HT1080 (cell line): ENCODE results near the gene FURIN. TPM values are rescaled to one million over a fixed set of nuclear protein-coding genes. Genes with fewer than 3 reads are reported as not detected.
"Not testable (repeated sequence)": the region's sequence is repeated elsewhere in the genome, so short reads cannot be mapped to it uniquely, and the experiment has no call there.

Experiments used
- DNase-seq: peaks from one replicate; pipeline ENCODE4 v3.0.0-alpha.2; 2015; ENCODE audit warnings: low read depth
- total RNA-seq: library from RNA; depleted of rRNA; stranded (reverse); fragments of >200 nt; shearing (Covaris generic); gene quantifications from 2 replicates; pipeline ENCODE4 v1.2.3, GENCODE V29; 2014

FURIN gene
- total RNA-seq, 1 experiment from 2014 or later = 84.3 TPM

DNA sequence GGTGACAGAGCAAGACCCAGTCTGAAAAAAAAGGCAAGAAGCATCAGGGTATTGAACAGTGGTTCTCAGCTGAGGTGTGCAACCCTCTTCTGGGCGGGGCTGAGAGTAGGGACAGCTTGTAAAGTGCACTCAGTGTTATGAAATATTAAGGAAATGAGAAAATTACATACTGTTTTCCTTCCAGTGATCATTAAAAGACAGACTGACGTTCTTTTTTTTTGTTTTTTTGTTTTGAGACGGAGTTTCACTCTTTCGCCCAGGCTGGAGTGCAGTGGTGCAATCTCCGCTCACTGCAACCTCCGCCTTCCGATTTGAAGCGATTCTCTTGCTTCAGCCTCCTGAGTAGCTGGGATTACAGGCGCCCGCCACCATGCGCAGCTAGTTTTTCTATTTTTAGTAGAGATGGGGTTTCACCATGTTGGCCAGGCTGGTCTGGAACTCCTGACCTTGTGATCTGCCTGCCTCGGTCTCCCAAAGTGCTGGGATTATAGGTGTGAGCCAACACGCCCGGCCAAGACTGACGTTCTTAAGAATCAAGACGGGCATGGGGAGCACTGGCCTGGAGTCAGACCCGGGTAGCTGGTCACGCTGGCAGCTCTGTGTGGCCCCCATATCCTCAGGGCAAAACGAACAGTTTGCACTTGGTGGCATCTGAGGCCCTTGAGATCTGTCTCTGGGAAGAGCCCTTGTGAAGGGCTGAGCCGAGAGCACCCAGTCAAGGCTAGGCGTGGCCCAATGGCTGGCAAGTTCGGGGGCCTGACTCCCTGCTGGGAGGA lies 46.1 kb downstream of the FURIN start:
- no peak for DNase-seq

DNA sequence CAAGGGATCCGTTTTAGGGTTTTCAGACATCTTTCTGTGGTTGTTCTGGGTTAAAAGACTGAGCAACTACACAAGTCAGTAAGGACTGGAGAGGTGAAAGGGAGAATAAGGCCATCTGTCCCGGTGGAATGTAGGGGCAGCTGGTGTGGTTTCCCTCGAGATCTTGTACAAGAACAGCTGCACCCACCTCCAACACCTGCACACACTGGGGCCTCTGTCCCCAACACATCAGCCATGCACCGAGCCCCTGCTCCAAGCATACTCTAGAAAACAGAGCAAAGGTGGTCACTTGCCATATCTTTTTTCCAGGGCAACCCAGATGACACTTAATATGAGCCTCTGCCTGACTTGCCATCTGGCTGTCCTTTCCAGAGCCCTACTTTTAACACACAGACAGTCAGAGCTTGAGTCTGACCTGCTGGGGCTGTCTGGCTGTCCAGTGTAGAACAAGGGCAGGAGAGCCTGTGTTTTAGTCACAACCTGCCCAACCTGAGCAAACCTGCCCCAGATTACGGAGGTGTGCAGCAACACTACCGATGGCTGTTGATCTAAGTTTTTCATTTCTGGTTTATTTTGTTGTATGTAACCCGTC lies 46.9 kb downstream of the FURIN start:
- no peak for DNase-seq

DNA sequence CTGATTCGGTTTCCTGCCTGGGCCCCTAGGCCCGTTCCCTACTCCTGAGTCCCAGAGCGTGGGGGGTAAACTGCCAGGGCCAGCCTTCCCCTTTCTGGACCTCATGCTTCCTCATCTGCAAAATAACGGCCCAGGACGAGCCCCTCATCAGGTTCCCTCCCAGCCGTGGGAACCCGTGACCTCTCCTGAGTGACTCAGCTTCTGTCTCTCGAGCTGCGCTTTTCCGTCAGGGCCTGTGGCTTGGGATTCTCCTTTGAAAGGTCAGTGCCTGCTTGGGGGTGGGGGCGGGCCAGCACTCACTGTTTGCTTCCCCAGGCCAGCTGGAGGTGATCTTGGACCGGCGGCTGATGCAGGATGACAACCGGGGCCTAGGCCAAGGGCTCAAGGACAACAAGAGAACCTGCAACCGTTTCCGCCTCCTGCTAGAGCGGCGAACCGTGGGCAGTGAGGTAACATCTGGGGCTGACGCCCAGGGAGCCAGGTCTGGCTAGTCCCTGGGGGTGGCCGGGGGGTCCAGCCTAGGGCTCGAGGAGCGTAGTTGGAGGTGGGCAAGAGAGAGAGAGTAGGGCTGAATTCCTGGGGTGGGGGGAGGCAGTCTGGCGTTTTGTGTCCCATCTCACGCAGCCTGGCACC lies 47.5 kb downstream of the FURIN start:
- no peak for DNase-seq

DNA sequence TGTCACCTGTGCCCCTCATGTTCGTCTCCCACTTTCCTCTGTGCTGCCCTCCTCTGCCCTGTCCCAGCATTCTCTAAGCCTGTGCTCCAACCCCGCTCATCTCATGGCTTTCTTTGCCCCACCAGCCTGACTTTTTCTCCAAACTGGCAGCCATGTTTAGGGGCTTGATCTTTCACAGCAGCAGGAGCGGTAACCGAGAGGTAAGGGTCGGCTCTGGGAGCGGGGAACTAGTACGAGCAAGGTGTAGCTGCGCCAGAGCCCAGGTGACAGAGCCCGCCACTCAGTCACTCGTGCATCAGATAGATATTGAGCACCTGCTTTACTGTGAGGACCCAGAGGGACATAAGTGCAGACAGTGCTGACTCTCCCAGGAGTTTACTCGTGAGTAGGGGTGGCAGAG lies 48.1 kb downstream of the FURIN start:
- no peak for DNase-seq

DNA sequence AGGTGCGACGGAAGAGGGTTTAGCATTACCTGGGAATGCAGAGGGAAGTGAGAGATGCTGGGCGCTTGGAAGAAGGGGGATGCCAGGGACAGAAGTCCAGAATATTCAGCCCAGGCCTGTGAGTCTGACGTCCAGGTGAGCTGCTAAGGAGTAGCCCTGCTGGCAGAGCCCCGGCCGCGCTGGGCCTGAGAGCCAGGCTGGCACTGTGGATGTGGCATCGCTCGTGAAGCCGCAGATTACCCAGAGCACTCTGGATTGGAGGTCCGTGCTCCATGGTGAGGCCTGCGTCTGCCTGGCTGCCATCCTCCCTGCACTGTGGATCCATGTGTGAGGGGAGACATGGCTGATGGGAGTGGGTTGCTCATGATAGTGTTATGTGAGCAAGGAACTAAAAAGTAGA lies 49.2 kb downstream of the FURIN start:
- DNase-seq = no peak

DNA sequence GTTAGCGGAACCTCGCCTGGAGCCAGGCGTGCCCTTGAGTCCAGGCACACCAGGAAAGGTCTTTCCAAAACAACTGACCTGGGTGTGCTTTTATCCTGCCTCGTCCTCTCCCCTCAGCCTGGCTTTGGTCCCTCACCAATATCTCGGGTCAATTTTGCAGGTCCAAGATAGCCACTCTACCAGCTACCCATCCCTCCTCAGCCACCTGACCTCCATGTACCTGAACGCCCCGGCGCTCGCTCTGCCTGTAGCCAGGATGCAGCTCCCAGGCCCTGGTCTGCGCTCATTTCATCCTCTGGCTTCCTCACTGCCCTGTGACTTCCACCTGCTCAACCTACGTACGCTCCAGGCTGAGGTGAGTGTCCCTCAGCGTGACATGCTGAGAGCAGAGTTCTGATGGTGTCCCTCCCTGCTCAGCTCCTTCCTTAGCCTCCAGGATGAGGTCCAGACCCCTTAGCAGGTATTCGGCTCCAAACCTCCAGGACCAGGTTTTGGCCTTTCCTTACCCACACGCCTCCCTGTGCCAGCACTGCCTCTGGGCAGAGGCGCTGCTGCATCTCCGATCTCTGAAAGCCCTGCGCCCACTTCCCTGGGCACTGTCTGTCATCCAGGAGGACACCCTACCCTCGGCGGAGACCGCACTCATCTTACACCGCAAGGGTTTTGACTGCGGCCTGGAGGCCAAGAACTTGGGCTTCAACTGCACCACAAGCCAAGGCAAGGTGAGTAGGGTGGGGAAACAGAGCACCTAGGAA lies 49.8 kb downstream of the FURIN start:
- no peak for DNase-seq

DNA sequence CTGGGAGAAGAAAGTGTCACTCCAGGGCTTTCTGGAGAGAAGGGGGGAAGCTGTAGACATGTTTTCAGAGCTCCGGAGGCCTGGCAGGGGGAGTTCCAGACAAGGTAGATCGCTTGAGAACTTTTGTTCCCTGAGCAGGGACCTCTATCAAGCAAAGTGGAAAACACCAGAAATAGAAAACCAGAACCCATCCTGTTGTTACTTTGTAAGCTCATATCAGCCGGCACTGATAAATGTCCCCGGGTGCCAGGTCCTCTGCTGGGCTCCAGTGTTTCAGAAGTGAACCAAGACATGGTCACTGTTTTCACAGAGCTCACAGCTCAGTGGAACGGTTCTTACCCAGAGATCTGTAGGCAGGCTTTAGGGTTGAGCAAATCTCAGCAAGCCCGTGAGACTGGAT lies 50.4 kb downstream of the FURIN start:
- DNase-seq = no peak

DNA sequence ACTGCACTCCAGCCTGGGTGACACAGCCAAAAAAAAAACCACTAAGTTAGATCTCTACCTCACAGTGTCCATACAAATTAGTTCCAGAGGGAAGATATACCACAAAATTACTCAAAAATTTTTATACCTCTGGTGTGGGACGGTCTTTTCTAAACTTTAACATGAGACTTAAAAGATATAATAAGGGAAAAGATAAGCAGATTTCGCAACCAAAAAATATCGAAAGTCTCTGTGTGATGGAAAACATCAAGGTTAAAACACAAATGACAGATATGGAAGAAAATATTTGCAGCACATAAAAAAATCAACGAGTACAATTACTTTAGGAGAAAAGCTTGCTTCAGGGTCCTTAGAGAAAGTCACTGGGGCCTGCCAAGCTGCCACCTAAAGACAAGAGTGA lies 53.5 kb downstream of the FURIN start:
- no peak for DNase-seq

DNA sequence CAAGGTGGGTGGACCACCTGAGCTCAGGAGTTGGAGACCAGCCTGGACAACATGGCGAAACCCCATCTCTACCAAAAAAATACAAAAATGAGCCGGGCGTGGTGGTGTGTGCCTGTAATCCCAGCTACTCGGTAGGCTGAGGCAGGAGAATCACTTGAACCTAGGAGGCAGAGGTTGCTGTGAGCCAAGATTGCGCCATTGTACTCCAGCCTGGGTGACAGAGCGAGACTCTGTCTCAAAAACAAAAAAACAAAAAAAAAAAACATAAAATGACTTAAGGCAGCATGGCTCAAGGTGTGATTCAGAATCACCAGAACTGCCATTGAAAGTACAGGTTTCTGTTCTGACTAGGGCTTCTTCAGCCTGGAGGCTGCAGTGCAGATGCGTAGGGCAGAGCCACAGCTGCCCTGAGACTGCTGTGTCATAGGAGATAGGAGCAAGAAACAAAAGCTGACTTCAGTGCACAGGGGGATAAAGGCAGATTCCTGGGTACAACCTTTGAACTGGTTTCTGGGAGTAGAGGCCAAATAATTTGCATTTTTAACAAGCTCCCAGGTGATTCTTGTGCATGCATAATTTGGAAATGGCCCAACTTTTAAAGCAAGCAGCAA lies 54.4 kb downstream of the FURIN start:
- DNase-seq = not testable (repeated sequence)

DNA sequence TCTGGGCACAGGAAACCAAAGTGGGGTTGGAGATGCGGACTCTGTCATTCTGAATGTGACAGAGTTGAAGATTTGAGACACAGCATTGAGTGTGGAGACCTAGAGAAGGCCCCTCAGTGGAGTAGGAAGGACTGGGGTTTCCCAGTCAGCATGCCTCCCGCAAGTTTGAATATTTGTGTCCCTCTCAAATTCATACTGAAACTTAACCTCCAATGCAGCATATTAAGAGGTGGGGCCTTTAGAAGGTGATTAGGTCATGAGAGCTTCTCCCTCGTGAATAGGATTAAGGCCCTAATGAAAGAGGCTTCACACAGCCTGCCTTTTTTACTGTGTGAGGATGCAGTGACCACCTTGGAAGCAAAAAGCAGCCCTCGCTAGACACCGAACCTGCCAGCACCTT lies 56.0 kb downstream of the FURIN start:
- DNase-seq = no peak

DNA sequence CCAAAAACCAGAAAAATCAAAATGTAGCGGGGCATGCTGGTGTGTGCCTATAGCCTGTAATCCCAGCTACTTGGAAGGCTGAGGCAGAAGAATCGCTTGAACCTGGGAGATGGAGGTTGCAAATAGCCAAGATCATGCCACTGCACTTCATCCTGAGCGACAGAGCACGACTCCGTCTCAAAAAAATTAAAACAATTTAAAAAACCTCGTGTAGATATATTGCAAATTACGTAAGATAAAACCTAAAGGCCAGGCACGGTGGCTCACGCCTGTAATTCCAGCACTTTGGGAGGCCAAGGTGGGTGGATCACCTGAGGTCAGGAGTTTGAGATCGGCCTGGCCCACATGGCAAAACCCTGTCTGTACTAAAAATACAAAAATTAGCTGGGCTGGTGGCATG lies 58.4 kb downstream of the FURIN start:
- not testable (repeated sequence) for DNase-seq

DNA sequence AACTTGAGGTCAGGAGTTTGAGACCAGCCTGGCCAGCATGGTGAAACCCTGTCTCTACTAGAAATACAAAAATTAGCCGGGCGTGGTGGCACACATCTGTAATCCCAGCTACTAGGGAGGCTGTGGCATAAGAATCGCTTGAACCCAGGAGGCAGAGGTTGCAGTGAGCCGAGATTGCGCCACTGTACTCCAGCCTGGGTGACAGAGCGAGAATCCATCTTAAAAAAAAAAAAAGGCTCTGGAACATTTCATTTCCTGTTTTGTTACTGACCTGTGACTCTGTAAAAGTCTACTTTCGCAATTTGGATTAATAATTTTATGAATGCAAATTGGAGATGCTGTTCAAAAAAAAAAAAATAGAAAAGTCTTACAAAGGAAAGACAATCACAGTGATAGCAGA lies 59.7 kb downstream of the FURIN start:
- DNase-seq = not testable (repeated sequence)

DNA sequence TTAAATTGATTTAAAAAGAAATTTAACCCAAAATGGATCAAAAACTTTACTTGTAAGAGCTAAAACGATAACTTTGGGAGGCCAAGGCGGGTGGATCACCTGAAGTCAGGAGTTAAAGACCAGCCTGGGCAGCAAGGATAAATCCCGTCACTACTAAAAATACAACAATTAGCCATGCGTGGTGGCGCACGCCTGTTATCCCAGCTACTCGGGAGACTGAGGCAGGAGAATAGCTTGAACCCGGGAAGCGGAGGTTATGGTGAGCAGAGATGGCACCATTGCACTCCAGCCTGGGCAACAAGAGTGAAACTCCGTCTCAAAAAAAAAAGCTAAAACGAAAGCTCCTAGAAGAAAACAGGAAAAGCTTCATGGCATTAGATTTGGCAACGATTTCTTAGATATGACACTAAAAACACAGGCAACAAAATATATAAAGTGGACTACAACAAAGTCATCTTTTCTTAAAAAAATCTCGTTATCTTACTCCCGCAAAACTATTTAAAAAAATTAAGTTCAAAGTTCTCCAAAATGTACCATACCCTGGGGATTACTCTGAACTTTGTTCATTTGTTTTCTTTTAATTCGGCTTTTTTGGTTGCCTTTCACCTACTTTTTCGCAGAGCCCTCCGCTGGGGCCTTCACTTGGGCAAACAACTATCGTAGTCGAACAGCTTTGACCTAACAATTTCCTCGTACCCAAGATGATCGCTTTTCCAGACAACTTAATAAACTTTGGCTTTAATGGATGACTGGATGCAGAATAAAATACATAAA lies 61.0 kb downstream of the FURIN start:
- DNase-seq = no peak

DNA sequence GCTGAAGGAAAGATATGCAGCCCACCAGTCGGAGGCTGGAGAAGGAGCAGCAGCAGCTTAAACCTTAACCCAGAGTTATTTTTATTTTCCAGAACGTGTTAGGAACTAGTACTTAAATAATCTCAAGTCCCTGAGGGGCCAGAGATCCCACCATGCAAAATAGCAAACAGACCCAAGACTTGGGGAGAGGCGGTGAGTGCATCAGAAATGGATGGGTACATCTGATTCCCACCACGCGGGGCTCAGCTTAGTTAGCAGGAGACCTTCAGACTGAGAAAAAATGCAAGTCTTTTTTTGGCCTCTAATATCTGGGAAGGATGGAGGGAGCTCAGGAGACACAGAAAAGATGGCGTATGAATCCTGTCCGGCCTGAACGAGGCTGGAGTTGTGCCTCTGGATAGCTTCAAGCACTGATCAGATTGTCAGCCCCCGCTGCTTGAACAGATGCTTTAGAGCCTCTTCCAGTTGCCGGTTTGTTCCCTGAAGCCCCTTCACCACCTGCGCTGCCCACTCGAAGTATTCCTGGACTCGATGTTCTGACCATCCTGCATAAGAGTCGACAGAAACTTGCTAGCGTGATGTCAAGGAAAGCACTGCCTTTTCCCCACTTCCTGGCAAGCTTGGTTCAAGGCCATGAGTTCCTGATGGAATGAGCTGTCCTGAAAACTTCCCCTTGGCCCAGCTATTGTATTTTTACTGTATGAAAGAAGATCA lies 62.6 kb downstream of the FURIN start:
- no peak for DNase-seq

DNA sequence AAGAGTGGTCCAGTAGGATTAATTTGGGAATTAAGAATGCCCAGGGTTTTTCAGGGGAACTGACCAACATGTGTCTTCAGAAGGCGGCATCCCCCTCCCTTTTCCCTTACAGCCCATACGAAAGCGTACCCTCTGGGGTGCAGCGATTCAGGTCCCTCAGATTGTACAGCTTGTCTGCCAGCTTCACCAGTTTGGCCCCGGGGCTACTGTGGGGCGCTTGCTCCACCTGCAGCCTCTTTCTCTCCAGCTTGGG lies 63.1 kb downstream of the FURIN start:
- DNase-seq = no peak

DNA sequence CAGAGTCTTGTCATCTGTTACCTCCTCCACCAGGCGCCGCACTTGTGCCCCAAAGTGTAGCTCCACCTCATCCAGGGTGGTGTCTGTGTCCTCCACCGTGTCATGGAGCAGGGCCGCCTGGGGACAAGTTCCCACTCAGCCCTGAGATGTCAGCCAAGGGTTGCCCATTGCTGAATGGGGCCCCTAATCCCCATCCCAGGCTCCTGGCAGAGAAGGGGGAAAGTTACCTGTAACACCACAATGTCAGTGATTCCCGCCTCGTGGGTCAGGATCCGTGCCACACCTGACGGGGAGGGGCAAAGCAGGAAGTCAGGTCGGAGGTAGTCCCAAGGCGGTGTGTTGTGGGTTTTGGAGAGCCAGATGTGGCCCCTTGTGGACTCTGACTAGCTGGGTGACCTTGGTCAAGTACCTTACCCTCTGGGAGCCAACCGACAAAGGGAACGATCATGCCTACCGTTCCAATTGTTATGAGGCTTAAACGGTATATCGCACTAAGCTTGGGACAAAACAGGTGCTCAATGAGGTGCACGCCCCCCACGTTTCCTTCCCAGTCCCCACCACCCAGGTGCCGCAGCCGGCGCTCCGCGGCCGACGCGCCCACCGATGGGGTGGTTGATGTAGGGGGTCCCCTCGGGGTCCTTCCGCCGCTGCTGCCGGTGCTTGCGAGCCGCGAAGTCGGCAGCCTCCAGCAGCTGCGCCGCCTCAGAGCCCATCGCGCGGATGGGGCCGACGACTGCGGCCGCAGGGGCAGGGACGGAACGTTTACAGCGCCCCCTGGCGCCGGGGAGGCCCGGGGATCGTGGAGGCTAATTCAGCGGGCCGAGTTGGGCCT lies 63.7 kb downstream of the FURIN start, which contains the start of gene HDDC3:
HDDC3 (minus strand) TSS at position 722 of the 832 bp plus-strand sequence; CDS start at position 713, 9 bp downstream.
- peak; percentile 82 for DNase-seq

DNA sequence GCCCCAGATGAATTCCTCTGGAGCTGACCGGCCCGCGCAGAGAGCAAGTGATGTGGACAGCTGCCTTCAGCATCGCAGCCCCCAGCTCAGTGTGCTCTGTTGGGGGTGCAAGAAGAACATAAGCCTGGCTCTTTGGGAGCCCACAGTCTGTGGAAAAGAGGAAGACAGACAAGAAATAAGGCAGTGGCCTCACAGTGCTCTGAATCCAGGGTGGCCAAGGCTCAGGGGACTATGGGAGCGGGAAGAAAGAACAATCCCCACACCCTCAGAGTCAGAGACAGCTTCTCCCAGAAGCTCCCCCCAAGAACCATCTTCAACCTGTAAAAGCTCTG lies 64.2 kb downstream of the FURIN start:
- DNase-seq = no peak
